GM23338 (cell line): Measurements from ENCODE around the gene BMP10. TPM values are rescaled to one million over a fixed set of nuclear protein-coding genes. Genes with fewer than 3 reads are reported as not detected.

Experiments
- ATAC-seq: fragments of 200-7000 bp; cut with Tn5 transposase; 3 replicates; pipeline ENCODE4 v1.9.1; 2020
- DNase-seq: peaks from one replicate; pipeline ENCODE4 v3.0.0-alpha.2; 2015; ENCODE audit warnings: low spot score
- H2AFZ ChIP-seq: fragments of 200-600 bp; sonication (generic); 2 replicates; pipeline ENCODE4 v1.8.0; 2016; ENCODE audit warnings: antibody characterized with exemption, mild to moderate bottlenecking, moderate library complexity
- H3F3A ChIP-seq: fragments of 200-600 bp; sonication (generic); replicated peaks from 2 replicates; pipeline ENCODE4 v1.8.0; 2017; ENCODE audit warnings: antibody characterized with exemption, mixed run types, low read depth
- H3K27ac ChIP-seq: fragments of 200-600 bp; sonication (generic); 2 replicates; pipeline ENCODE4 v1.6.1; 2016; ENCODE audit warnings: low read depth
- H3K27me3 ChIP-seq: fragments of 200-600 bp; sonication (generic); 2 replicates; pipeline ENCODE4 v1.8.0; 2016; ENCODE audit warnings: mild to moderate bottlenecking, mixed run types, moderate library complexity; ENCODE audit not compliant: insufficient read depth
- H3K36me3 ChIP-seq: fragments of 200-600 bp; sonication (generic); 2 replicates; pipeline ENCODE4 v1.8.0; 2016; ENCODE audit warnings: mild to moderate bottlenecking; ENCODE audit not compliant: insufficient read depth
- H3K4me1 ChIP-seq: fragments of 200-600 bp; sonication (generic); 2 replicates; pipeline ENCODE4 v1.8.0; 2016; ENCODE audit warnings: mild to moderate bottlenecking, moderate library complexity; ENCODE audit not compliant: insufficient read depth
- H3K4me2 ChIP-seq: fragments of 200-600 bp; sonication (generic); 2 replicates; pipeline ENCODE4 v1.7.1; 2017; ENCODE audit warnings: mixed run types
- H3K4me3 ChIP-seq: fragments of 200-600 bp; sonication (generic); 2 replicates; pipeline ENCODE4 v1.6.1; 2016; ENCODE audit warnings: mixed run types
- H3K79me2 ChIP-seq: fragments of 200-600 bp; sonication (generic); replicated peaks from 2 replicates; pipeline ENCODE4 v1.8.0; 2017; ENCODE audit warnings: mild to moderate bottlenecking; ENCODE audit not compliant: insufficient read depth
- H3K9me2 ChIP-seq: fragments of 200-600 bp; sonication (generic); 2 replicates; pipeline ENCODE4 v1.8.0; 2017; ENCODE audit not compliant: insufficient read depth
- H4K20me1 ChIP-seq: fragments of 200-600 bp; sonication (generic); replicated peaks from 2 replicates; pipeline ENCODE4 v1.8.0; 2017; ENCODE audit warnings: mild to moderate bottlenecking; ENCODE audit not compliant: insufficient read depth
- H3K27ac Mint-ChIP-seq: 2 replicates; pipeline ENCODE4 v1.8.0; 2020; ENCODE audit warnings: inconsistent platforms, mild to moderate bottlenecking, moderate library complexity, mixed read lengths
- H3K27me3 Mint-ChIP-seq: 3 replicates; pipeline ENCODE4 v1.8.0; 2022; ENCODE audit warnings: low read depth, mild to moderate bottlenecking, moderate library complexity, mixed read lengths, inconsistent platforms; ENCODE audit not compliant: insufficient read depth, poor library complexity
- H3K36me3 Mint-ChIP-seq: 3 replicates; pipeline ENCODE4 v1.8.0; 2021; ENCODE audit warnings: low read depth, mild to moderate bottlenecking, inconsistent platforms, moderate library complexity, mixed read lengths
- H3K4me1 Mint-ChIP-seq: 3 replicates; pipeline ENCODE4 v1.8.0; 2020; ENCODE audit warnings: mild to moderate bottlenecking, inconsistent platforms, mixed read lengths
- H3K4me3 Mint-ChIP-seq: 3 replicates; pipeline ENCODE4 v1.8.0; 2021; ENCODE audit warnings: moderate library complexity, mild to moderate bottlenecking, inconsistent platforms, mixed read lengths
- H3K9me3 Mint-ChIP-seq: 3 replicates; pipeline ENCODE4 v1.8.0; 2020; ENCODE audit warnings: moderate library complexity, mild to moderate bottlenecking, inconsistent platforms, mixed read lengths
- CREB1 ChIP-seq: fragments of 250-450 bp; sonication (Bioruptor Pico); IDR thresholded peaks from 2 replicates; pipeline ENCODE4 v1.5.0; 2020; ENCODE audit warnings: low read depth, mild to moderate bottlenecking, moderate library complexity
- CTCF ChIP-seq, 2 experiments: fragments of 200-600 bp in 1 of 2; sonication (generic) in 1 of 2; conservative IDR thresholded peaks; 2 replicates each; pipeline versions ENCODE4 v1.5.1 to v1.6.1; 2016 to 2017; ENCODE audit warnings: antibody characterized with exemption in 2 of 2, low read depth in 2 of 2, mild to moderate bottlenecking in 2 of 2, moderate library complexity in 1 of 2
- EZH2 ChIP-seq: fragments of 200-600 bp; sonication (generic); IDR thresholded peaks from one replicate; pipeline ENCODE4 v1.8.0; 2017; ENCODE audit warnings: antibody characterized with exemption, mild to moderate bottlenecking, low read depth; ENCODE audit not compliant: unreplicated experiment
- EZH2phosphoT487 ChIP-seq: fragments of 200-600 bp; sonication (generic); IDR thresholded peaks from one replicate; pipeline ENCODE4 v1.8.1; 2018; ENCODE audit warnings: antibody characterized with exemption; ENCODE audit not compliant: unreplicated experiment
- JUNB ChIP-seq: IDR thresholded peaks from one replicate; pipeline ENCODE4 v1.6.1; 2016; ENCODE audit warnings: antibody characterized with exemption; ENCODE audit not compliant: unreplicated experiment
- NANOG ChIP-seq: IDR thresholded peaks from 2 replicates; pipeline ENCODE4 v1.6.1; 2016; ENCODE audit warnings: antibody characterized with exemption, borderline replicate concordance
- REST ChIP-seq: IDR thresholded peaks from one replicate; pipeline ENCODE4 v1.6.1; 2018; ENCODE audit warnings: antibody characterized with exemption; ENCODE audit not compliant: unreplicated experiment
- STAT1 ChIP-seq: IDR thresholded peaks from one replicate; pipeline ENCODE4 v1.6.1; 2016; ENCODE audit warnings: antibody characterized with exemption; ENCODE audit not compliant: unreplicated experiment
- ZNF114 ChIP-seq: fragments of 250-450 bp; sonication (Bioruptor Pico); IDR thresholded peaks from 2 replicates; pipeline ENCODE4 v1.5.0; 2020; ENCODE audit warnings: mild to moderate bottlenecking, moderate library complexity
- ZNF331 ChIP-seq: fragments of 250-450 bp; sonication (Bioruptor Pico); IDR thresholded peaks from 2 replicates; pipeline ENCODE4 v1.5.0; 2020; ENCODE audit warnings: low read depth, mild to moderate bottlenecking, moderate library complexity
- polyA plus RNA-seq: library from polyadenylated mRNA; unstranded; fragments of >200 nt; fragmentation: Nextera tagmentation; extraction: Ambion mirVana; gene quantifications from 2 replicates; pipeline ENCODE4 v1.2.1, GENCODE V29; 2016
- total RNA-seq: library from RNA; depleted of rRNA; stranded (reverse); fragments of >200 nt; shearing (Covaris generic); gene quantifications from 2 replicates; pipeline ENCODE4 v1.2.3, GENCODE V29; 2014
- TF ChIP-seq, protein P1 (sequence below): IDR thresholded peaks from 2 replicates; pipeline ENCODE4 v1.6.1; 2016; ENCODE audit warnings: antibody characterized with exemption
- TF ChIP-seq, protein P2 (sequence below): fragments of 250-450 bp; sonication (Bioruptor Pico); IDR thresholded peaks from 2 replicates; pipeline ENCODE4 v1.5.0; 2020; ENCODE audit warnings: mild to moderate bottlenecking, moderate library complexity

BMP10 gene
- total and polyA plus RNA-seq, 2 experiments from 2014 or later, result not detected

- Mint-ChIP-seq H3K9me3 (no peaks in the 10 kb centered on the region), H3K27me3 (peaks cover 5% of the 10 kb centered on the region), H3K4me3 (no peak overlapping the region), H3K27ac (no peak overlapping the region), H3K36me3 (no peaks in the 10 kb centered on the region), H3K4me1 (peaks cover 10% of the 10 kb centered on the region)
- Histone ChIP-seq H3K27me3 (no peaks in the 10 kb centered on the region), H3K27ac (no peak overlapping the region), H3K4me2 (no peak overlapping the region), H3K9me2 (peaks cover 10% of the 10 kb centered on the region; the same call in 1 of the 2 replicates), H3K36me3 (no peaks in the 10 kb centered on the region), H3K4me1 (peaks cover 6% of the 10 kb centered on the region; the same call in 1 of the 2 replicates), H3K4me3 (no peak overlapping the region), H3F3A (no peaks in the 10 kb centered on the region), H2AFZ (no peak overlapping the region), H4K20me1 (no peaks in the 10 kb centered on the region), H3K79me2 (no peaks in the 10 kb centered on the region)
- TF ChIP-seq JUNB (no peak), EZH2phosphoT487 (no peak), ZNF114 (CRISPR knock-in tag) (no peak), CREB1 (CRISPR knock-in tag) (no peak), REST (no peak), NANOG (no peak), ZNF331 (no peak), EZH2 (no peak), STAT1 (no peak), CTCF (conservative IDR thresholded peaks at IDR 0.05; ENCODE audit: low read depth in 2 of 2) (no peak)
- TF ChIP-seq, protein P1, sequence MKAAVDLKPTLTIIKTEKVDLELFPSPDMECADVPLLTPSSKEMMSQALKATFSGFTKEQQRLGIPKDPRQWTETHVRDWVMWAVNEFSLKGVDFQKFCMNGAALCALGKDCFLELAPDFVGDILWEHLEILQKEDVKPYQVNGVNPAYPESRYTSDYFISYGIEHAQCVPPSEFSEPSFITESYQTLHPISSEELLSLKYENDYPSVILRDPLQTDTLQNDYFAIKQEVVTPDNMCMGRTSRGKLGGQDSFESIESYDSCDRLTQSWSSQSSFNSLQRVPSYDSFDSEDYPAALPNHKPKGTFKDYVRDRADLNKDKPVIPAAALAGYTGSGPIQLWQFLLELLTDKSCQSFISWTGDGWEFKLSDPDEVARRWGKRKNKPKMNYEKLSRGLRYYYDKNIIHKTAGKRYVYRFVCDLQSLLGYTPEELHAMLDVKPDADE, result no peak
- TF ChIP-seq, protein P2, sequence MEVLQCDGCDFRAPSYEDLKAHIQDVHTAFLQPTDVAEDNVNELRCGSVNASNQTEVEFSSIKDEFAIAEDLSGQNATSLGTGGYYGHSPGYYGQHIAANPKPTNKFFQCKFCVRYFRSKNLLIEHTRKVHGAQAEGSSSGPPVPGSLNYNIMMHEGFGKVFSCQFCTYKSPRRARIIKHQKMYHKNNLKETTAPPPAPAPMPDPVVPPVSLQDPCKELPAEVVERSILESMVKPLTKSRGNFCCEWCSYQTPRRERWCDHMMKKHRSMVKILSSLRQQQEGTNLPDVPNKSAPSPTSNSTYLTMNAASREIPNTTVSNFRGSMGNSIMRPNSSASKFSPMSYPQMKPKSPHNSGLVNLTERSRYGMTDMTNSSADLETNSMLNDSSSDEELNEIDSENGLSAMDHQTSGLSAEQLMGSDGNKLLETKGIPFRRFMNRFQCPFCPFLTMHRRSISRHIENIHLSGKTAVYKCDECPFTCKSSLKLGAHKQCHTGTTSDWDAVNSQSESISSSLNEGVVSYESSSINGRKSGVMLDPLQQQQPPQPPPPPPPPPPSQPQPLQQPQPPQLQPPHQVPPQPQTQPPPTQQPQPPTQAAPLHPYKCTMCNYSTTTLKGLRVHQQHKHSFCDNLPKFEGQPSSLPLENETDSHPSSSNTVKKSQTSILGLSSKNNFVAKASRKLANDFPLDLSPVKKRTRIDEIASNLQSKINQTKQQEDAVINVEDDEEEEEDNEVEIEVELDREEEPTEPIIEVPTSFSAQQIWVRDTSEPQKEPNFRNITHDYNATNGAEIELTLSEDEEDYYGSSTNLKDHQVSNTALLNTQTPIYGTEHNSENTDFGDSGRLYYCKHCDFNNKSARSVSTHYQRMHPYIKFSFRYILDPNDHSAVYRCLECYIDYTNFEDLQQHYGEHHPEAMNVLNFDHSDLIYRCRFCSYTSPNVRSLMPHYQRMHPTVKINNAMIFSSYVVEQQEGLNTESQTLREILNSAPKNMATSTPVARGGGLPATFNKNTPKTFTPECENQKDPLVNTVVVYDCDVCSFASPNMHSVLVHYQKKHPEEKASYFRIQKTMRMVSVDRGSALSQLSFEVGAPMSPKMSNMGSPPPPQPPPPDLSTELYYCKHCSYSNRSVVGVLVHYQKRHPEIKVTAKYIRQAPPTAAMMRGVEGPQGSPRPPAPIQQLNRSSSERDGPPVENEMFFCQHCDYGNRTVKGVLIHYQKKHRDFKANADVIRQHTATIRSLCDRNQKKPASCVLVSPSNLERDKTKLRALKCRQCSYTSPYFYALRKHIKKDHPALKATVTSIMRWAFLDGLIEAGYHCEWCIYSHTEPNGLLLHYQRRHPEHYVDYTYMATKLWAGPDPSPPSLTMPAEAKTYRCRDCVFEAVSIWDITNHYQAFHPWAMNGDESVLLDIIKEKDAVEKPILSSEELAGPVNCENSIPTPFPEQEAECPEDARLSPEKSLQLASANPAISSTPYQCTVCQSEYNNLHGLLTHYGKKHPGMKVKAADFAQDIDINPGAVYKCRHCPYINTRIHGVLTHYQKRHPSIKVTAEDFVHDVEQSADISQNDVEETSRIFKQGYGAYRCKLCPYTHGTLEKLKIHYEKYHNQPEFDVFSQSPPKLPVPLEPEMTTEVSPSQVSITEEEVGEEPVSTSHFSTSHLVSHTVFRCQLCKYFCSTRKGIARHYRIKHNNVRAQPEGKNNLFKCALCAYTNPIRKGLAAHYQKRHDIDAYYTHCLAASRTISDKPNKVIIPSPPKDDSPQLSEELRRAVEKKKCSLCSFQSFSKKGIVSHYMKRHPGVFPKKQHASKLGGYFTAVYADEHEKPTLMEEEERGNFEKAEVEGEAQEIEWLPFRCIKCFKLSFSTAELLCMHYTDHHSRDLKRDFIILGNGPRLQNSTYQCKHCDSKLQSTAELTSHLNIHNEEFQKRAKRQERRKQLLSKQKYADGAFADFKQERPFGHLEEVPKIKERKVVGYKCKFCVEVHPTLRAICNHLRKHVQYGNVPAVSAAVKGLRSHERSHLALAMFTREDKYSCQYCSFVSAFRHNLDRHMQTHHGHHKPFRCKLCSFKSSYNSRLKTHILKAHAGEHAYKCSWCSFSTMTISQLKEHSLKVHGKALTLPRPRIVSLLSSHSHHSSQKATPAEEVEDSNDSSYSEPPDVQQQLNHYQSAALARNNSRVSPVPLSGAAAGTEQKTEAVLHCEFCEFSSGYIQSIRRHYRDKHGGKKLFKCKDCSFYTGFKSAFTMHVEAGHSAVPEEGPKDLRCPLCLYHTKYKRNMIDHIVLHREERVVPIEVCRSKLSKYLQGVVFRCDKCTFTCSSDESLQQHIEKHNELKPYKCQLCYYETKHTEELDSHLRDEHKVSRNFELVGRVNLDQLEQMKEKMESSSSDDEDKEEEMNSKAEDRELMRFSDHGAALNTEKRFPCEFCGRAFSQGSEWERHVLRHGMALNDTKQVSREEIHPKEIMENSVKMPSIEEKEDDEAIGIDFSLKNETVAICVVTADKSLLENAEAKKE (CRISPR knock-in tag), result no peak
- no peak for DNase-seq
- no peak for ATAC-seq
Measured at GRCh38 chr2:68853915-68854314, 17.3 kb downstream of the BMP10 start.
